Measurements from ENCODE around the gene CLDN6. TPM values are rescaled to one million over a fixed set of nuclear protein-coding genes. Genes with fewer than 3 reads are reported as not detected.

Gene CLDN6
- total RNA-seq, 1 experiment from 2014 or later = not detected

- ChIA-PET POLR2A (ENCODE audit: unreplicated experiment) (no interaction called here), CTCF (no interaction called here)
- peak overlapping the region; percentile 93 for H3K4me3 ChIP-seq (ENCODE audit: low read length)
- no peaks in the 10 kb centered on the region for H3K27me3 ChIP-seq (ENCODE audit: low read length)
- peak; percentile 10 for ATAC-seq
- H3K9me3 ChIP-seq (ENCODE audit: low read length) = no peaks in the 10 kb centered on the region
- H3K4me1 ChIP-seq (ENCODE audit: insufficient read depth, low read length) = peaks cover 19% of the 10 kb centered on the region
- peak overlapping the region; percentile 98 for H3K4me2 ChIP-seq (ENCODE audit: low read length)
- no peak for TF ChIP-seq CTCF (conservative IDR thresholded peaks at IDR 0.05; ENCODE audit: low read depth, low read length)
- TF ChIP-seq EZH2phosphoT487 (IDR thresholded peaks at IDR 0.05; ENCODE audit: borderline replicate concordance, low read length) = no peak
- TF ChIP-seq EZH2 (IDR thresholded peaks at IDR 0.05; ENCODE audit: low read length, unreplicated experiment) = no peak
- no peak for DNase-seq
- intact Hi-C loops (cut with micrococcal nuclease) = loop anchor here (1.0 kb wide), 1 partner anchor 45 kb away; the partner anchor contains the start of gene THOC6
- H3K9me2 ChIP-seq (replicated peaks; ENCODE audit: low read length) = no peaks in the 10 kb centered on the region
- H3K27ac ChIP-seq (ENCODE audit: low read length) = peak overlapping the region; percentile 59
- peaks cover 6% of the 10 kb centered on the region; the same call in 1 of the 2 replicates for H3K36me3 ChIP-seq (ENCODE audit: low read depth, low read length)
- H3K9ac ChIP-seq (ENCODE audit: low read length) = peak overlapping the region; percentile 98
- H4K20me1 ChIP-seq (ENCODE audit: low read length) = no peaks in the 10 kb centered on the region
- no peaks in the 10 kb centered on the region for H3F3A ChIP-seq (ENCODE audit: low read length, unreplicated experiment)
- peaks cover 34% of the 10 kb centered on the region for H3K79me2 ChIP-seq (ENCODE audit: low read length)
- peak overlapping the region; percentile 65 for H2AFZ ChIP-seq (ENCODE audit: low read length)
- no TSS peak for BruUV-seq (replicated peaks)
Observed at GRCh38 chr16:2979669-2980226, 38.2 kb downstream of the CLDN6 start.

- Histone ChIP-seq H3K9ac (ENCODE audit: low read length) (no peak overlapping the region), H3K79me2 (ENCODE audit: low read length) (peaks cover 34% of the 10 kb centered on the region)
Observed at GRCh38 chr16:2977440-2977839, 40.5 kb downstream of the CLDN6 start.

More at GRCh38 chr16:2977440-2977839, 40.5 kb downstream of the CLDN6 start:
- Histone ChIP-seq H3K4me1 (ENCODE audit: insufficient read depth, low read length) (peaks cover 19% of the 10 kb centered on the region), H3K36me3 (ENCODE audit: low read depth, low read length) (peaks cover 6% of the 10 kb centered on the region; the same call in 1 of the 2 replicates), H4K20me1 (ENCODE audit: low read length) (no peaks in the 10 kb centered on the region), H3K9me2 (replicated peaks; ENCODE audit: low read length) (no peaks in the 10 kb centered on the region), H3F3A (ENCODE audit: low read length, unreplicated experiment) (no peaks in the 10 kb centered on the region), H3K4me3 (ENCODE audit: low read length) (peak overlapping the region; percentile 27; the same call in 1 of the 2 replicates), H3K9me3 (ENCODE audit: low read length) (no peaks in the 10 kb centered on the region), H3K27ac (ENCODE audit: low read length) (peak overlapping the region; percentile 59), H2AFZ (ENCODE audit: low read length) (no peak overlapping the region), H3K4me2 (ENCODE audit: low read length) (peak overlapping the region; percentile 67), H3K27me3 (ENCODE audit: low read length) (no peaks in the 10 kb centered on the region)
- intact Hi-C loops (cut with micrococcal nuclease) = no loop called here
- TF ChIP-seq EZH2 (IDR thresholded peaks at IDR 0.05; ENCODE audit: low read length, unreplicated experiment) (no peak), CTCF (conservative IDR thresholded peaks at IDR 0.05; ENCODE audit: low read depth, low read length) (no peak), EZH2phosphoT487 (IDR thresholded peaks at IDR 0.05; ENCODE audit: borderline replicate concordance, low read length) (no peak)
- ATAC-seq (peak; percentile 24), DNase-seq (peak; percentile 69)
- ChIA-PET CTCF (no interaction called here), POLR2A (ENCODE audit: unreplicated experiment) (no interaction called here)
- no TSS peak for BruUV-seq (replicated peaks)

Data from PC-3 (cell line).